NCI-H774 (cell line): ENCODE results near the gene TMEM117.
A peak's percentile ranks its signal among the peaks of the same experiment; 100 is the strongest.
"Not testable (repeated sequence)": the region's sequence is repeated elsewhere in the genome, so short reads cannot be mapped to it uniquely, and the experiment has no call there.

Experiments
- DNase-seq: peaks from one replicate; lab custom pipeline; 2025; lab: John Stamatoyannopoulos, UW

TMEM117 gene

DNA sequence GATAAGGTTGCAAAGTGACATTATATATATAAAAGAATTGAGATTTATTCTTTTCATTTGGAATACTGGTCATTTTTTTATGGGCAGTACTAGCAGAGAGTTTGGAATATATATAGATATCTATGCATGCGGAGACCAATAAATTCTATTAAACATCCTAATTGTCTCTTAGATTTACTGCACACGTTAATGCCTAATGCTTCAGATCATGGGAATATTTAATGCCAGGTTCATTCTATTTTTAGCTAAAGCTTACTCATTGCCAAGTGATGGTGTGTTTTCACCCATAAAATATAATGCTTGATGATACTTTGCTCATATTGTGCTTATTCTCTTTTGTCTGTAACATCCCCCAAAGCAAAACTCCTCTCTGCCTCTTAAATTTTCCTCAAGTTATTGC, 264.4 kb downstream of the TMEM117 start:
- no peak for DNase-seq

DNA sequence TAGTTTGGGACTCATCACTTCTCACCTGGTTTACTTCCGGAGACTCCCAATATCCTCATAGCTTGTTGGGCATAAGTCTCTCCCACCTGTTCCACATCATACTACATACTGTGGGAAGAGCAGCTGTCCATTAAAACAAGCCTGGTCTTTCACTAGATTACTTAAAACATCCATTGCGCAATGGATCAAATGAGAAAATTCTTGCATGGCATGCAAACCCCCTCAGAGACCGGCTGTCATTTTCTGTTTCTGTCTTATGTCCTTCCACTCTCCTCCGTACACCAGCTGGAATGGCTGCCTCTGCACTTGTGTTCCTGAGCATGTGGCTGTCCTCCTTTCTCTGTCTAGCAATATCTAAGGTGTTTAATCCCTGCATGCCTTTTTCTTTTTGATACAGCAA, 265.6 kb downstream of the TMEM117 start:
- DNase-seq, result no peak

DNA sequence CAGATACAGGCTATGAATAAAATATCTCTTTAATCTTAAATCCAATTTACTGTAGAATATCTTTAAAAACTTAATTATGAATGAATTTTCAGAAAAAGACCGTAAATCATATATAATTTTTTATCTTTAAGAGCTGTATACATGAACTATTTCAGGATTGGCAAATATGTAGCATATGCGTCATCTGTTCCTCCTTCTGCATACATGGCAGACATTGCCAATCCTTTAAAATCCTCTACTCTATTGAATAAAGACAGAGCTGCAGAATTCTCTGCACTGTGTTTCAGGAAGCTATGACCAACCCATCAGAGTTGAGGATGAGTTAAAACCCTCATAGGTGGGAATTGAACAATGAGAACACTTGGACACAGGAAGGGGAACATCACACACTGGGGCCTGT, 279.0 kb downstream of the TMEM117 start:
- DNase-seq, result no peak

DNA sequence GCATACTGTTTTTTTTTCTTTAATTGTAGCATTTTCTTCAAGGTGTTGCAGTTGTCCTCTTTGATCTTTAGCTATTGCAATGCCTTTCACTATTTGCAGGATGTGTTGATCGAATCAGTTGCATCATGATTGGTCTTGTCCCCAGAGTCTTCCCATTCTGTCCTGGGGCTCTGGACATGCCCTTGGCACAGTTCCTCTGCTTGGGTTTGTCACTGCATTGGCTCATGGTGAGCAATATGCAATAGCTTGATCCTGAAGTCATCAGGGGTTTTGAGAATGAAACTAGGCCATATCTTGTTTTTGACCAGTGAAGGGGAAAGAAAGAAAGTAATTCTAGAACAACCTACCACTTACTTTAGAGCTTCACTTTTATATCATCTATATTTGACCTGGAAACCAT, 281.5 kb downstream of the TMEM117 start:
- DNase-seq, result no peak

DNA sequence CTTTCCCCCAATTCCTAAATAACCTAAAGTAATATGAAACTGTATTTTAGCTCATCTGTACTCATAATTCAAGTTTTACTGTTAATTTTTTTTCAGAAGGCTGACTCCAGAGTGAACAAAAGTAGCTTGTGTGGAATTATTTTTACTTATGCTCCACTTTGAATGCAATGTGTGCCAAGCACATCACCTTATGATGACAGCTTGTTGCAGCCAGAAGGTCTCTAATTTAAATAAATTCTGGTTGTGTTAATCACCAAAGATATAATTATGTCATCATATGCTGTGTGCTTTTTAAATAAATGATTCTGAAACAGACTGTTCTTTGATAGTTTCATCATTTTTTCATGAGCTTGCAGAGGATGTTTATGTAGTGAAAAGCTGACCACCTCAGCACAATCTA, 283.1 kb downstream of the TMEM117 start:
- DNase-seq, result no peak

DNA sequence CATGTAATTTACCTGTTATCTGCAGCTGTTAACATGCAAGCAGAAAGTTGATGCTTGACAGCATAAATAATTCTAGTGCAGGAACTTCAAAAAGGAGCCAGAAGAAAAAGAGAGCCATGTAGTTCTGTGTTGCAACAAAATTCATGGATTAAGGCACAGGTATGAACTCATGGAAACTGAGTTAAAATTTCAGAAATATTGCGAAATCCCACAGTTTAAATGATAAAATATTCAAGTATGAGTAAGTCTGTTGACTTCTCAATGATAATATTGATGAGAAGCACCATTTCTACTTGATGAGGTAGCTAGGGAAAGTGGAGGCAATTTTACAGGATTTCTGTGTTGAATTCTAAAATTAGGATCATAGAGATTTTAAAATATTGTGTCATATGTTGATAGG, 290.9 kb downstream of the TMEM117 start:
- no peak for DNase-seq

DNA sequence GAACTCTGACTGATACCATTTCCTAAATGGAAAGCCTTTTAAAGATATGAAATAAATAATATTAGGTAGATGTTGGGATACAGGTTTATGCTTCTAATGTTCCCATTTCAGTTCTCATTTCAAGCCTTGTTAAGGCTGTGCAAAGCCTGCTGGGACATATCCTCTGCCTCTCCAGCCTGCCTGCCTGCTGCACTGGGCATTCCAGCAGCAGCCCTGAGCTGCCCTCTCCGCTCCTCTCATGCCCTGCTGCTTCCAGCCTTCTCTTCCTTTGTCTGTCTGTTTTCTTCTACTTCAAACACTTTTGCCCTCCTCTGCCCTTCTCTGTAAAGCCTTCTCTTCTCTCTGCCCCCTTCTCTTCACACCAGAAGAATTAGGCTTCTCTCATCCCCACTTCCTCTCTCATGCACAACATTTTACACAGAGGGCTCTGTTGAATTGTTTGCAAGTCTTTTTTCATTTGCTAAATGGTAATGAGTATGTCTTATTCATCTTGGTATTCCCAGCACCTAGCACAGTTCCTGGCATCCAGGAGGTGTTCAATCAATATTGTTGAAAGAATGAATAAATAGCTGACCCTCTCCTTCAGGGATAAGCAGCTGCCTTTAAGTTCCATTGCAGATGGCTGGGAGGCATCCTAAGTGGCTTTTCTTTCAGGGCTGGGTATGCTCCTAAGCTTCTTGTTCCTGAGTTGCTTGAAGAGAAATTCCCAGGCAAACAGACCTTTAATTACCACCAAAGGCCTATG, 292.3 kb downstream of the TMEM117 start:
- no peak for DNase-seq

DNA sequence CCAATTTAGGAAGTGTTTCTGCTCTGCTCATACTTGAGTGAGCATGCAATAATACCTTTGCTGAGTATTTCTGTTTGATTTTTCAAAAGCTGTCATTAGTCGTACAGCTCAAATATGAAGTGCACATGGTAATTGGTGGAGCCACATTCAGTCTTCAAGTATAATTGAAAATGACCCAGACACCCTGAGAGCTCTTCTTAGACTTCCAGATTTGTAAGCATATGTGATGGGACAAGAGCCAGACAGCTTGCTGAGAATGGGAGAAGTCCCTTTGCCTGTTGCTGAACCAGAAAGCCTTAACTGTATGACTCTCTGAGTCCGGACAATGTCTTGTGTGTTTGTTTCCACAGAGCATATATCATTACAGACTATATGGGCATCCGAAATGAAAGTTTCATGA, 307.3 kb downstream of the TMEM117 start:
- DNase-seq, result no peak

DNA sequence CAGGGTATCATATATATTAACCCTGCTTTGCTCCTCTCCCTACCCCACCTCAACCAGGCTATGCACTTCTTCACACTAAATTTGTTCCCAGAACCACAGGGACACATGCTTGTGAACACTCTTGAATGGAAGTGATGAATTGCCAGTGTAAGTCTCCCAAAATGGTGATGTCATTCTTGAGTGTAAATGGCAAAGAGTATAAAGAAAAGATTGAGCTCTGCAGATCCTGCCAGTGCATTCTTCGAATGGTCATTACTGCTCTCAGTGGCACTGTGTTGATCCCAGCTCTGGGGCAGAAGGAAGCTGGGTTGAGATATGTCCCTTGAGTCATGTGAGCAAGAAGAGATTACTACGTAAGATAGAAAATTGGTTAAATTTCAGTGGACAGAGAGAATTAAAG, 313.1 kb downstream of the TMEM117 start:
- DNase-seq, result no peak

DNA sequence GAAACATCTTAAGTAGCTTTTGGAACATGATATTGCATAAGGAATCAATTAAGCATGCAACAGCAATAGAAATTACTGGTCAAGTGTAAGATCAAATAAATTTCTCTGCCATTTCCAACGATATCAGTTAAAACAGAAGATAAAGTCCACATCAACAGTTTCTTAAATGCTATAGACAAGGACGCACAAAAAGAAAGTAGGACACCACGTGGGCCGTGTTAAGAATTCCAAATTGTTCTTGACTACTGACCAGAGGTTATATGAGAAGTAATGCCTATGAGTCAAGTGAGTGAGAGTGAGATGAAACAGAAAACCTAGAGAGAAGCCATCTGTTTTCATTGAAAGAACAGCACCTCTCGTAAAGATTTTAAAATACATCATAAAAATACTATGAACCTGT, 318.2 kb downstream of the TMEM117 start:
- no peak for DNase-seq

DNA sequence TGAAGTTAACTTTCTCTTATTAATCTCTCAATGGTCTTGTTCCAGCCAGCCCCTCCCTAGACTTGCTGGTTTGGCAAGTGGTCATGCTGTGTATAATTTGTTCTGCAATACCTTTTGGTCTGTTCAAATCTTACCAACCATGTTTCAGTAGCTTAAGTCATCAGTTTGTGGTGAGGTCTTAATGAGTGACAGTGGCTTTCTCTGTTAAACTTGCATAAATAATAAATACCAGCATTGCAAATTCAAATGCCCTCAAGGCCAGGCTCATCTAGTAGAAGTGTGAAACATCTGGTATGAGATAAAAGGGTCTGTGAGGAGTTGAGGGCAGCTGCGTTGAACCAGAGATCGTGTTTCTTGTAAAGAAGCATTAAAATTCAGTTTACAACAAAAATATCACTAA, 319.5 kb downstream of the TMEM117 start:
- no peak for DNase-seq

DNA sequence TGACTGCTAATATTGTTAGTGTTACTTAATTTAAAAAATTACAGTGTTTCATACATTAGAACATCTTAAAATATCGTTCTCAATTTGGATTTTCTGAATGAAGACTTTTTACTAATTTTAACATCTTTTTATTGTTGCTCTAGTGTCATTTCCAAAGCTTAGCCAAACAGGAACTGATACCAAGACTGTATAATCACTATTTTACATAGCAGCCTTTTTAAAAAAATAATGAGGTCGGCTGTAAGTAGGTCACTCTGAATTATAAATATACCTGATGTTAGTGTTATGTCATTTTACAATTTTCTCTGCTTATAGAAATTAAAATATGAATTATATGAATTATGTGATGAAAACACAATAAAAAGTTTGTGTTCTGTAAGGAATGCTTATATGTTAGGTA, 321.5 kb downstream of the TMEM117 start:
- DNase-seq, result no peak

DNA sequence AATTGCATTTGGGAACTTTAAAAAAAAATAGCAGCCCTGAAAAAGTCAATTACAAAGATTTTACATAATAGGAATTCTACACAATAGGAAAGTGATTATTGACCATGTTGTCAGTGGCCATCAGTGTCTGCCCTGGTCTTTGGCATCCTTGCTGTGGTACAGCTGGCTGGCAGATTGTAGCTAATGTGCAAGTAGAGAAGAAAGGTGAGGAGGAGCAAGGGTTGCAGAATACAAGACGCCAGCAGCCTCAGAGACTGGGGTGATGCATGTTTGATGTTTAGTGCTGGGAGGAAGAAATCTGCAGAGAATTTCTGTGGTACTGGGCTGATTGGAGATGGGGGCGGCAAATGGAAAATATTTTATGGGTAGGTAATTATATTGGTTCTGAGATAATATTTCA, 322.9 kb downstream of the TMEM117 start:
- no peak for DNase-seq

DNA sequence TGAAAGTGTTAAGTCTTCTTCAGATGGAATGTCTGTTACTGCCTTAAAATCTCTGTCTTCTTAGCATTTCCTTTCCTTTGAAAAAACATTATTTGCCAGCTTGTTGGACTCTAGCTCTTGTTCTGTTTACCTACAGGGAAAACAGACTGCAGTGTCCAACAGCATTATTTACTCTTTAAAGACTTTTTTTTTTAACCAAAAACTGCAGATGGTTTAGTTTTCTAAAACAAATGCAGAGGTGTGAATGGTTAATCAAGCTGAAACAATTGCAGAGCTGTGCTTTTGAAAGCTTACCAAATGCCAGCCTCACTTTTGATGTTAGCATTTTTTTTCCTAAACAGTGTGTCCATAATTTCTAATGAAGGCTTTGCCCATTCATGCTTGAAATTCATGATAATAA, 323.3 kb downstream of the TMEM117 start:
- no peak for DNase-seq

DNA sequence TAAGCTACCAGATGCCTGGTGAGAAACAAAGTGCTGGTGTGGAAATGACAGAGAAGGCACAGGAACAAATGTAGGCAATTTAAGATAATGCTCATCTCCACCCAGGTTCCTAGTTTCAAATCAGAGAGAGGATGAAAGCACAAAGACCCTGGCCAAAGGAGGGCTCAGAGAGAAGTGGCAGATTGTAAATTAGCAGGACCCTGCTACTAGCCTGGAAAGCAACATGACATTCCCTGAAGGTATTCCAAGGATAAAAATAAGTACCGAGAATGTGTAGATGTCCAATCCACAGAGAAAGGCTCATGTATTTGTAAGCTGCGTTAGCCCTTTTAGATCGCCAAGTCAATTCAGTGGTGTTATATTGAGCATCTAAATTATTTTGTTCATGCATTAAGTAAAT, 324.0 kb downstream of the TMEM117 start:
- DNase-seq, result no peak

DNA sequence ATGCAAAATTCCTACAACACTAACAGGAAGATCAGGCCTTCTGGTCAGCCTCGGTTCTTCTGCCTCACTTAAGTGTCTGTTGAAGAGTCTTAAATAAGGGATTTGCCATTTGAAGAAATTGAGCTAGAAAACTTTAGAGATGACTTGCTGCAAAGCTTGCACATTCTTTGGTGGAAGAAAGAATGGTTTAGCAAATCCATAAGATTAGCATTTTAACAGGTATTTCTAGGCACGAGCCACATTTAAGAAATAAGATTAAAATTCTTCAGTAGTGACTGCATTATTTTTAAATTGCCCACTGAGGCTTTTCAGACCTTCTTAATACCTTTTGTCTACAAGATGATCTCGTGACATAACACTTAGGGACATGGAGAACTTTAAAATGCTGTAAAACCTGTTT, 327.1 kb downstream of the TMEM117 start:
- DNase-seq, result no peak

DNA sequence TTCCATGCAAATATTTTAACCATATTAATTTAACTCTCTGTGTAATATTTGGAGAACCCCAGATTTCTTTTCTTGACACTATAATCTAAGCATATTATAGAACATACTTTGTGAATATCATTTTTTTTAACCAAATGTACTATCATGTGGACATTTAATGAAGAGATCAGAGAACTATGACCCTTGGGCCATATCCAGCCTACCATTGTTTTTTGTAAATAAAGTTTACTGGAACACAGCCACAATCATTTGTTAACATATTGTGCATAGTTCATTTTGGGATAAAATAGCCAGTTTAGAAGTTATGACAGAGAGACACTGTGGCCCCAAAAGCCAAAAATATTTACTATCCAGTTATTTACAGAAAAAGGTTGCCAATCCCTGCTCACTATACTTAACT, 338.2 kb downstream of the TMEM117 start:
- no peak for DNase-seq

DNA sequence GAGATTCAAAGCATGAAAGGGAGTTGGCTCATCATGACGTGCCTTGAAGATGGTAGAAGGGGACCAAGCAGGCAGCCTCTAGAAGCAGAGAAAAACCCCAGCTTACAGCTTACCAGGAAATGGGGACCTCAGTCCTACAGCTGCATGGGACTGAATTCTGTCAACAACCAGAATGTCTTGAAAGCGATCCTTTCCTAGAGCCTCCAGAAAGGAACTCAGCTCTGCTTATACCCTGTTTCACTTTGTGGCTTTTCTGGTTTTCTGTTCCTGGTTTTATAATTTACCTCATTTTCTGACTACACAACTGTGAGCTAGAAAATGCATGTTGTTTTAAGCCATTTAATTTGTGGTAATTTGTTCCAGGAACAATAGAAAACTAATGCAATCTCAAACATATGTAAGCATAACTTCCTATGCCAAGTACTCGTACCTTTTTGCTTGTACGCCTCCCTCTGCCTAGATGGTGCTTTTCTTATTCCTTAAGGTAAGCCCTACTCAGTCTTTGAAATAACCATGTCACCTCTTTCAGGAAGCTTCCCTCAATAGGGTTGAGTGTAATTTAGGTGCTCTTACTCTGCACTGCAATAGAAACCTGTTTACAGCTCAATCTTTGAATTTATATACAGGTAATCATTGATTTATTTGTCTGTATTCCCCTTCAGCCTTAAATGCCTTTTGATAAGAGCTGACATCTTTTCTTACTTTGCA, 348.8 kb downstream of the TMEM117 start:
- no peak for DNase-seq

DNA sequence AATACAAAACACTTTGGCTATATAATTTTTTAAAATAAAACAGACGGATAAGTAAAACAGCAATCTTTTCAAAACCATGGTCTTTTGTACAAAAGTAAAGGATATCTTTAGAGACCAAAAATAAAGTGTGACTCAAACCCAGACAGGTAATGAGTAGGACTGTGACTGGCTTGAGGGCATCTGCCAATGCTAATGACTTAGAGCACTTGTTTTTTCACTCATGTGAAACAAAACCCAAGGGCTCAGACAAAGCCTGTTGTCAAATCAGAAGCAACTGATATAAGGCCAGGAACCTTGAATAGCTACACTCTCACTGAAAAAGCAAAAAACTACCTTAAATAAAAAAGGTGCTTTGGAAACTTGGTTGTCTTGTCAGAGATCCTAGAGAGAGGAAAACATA, 357.4 kb downstream of the TMEM117 start:
- DNase-seq, result peak; percentile 23

DNA sequence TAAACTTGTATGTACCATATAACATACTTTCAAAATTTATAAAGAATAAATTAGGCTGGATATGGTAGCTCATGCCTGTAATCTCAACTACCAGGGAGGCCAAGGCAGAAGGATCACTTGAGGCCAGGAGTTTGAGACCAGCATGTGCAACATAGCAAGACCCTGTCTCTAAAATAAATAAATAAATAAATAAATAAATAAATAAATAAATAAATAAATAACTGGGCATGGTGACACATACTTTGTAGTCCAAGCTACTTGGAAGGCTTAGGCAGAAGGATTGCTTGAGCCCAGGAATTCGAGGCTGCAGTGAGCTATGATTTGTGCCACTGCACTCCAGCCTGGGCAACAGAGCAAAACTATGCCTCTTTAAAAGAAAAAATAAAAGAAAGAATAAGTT, 359.8 kb downstream of the TMEM117 start:
- DNase-seq, result not testable (repeated sequence)

DNA sequence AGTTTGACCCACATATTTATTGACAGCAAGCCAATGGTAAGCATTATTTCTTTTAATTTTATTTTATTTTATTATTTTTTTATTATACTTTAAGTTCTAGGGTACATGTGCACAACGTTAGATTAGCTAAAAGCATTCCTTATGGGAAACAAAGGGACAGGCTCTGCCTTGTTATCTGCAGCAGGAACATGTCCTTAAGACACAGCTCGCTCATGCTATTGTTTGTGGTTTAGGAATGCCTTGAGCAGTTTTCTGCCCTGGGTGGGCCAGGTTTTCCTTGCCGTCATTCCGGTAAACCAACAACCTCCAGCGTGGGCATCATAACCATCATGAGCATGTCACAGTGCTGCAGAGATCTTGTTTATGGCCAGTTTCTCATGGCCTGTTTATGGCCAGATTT, 370.2 kb downstream of the TMEM117 start:
- no peak for DNase-seq

DNA sequence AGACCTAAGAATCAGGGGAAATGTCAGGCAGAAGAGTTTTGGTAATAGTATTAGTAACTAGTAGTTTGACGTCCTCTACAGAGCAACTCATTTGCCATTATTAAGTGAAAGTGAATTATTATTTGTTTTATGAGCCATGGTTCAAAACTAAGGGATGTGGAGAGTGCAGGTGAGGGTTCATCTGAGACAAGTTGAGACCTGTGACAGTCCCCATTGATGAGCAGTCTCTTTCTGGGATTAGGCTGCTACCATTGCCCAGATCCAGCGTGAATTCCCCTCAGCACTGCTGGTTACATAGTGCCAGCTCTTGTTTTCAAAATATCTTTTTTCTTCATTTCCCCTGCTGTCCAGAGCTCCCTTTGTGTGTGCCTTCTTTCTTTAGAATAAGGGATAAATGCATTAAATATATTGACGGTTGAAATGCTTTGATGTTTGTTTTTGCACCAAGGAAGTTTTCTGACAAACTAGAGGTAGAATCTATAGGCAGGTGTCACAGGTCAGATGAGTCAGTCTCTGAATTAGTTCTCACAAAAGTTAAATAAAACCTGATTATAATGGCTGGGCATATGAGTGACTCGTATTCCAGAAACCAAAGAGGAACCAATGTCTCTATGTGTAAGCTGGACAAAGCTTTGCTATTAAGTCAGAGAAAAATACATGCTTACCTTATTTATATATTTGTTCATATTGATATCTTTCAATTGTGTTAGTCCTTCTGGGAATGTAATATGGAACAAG, 381.4 kb downstream of the TMEM117 start:
- no peak for DNase-seq

DNA sequence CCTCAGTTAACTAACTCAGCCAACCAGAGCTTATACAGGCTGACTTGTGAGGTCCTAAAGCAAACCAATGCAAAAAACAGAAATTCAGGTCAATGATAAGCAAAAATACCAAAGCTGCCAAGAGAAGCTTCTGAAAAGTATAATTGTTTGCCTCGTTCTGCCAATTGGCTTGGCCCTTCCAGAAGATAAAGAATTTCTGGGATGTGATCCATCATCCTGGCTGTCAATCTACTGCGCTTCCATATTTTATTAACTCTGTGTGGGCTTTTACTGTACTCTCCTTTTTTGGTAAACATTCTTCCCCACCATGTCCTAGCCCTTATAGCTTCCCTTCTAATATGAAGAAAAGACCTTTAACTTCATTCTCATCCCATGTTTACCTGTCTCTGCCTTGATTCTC, 387.9 kb downstream of the TMEM117 start:
- no peak for DNase-seq
